ENCODE results near the gene APOH. TPM values are rescaled to one million over a fixed set of nuclear protein-coding genes. Genes with fewer than 3 reads are reported as not detected.

APOH gene
- total and polyA plus RNA-seq, 12 donors: 0.11 to 1.7 (median 1.5) TPM; not detected in 7

DNA sequence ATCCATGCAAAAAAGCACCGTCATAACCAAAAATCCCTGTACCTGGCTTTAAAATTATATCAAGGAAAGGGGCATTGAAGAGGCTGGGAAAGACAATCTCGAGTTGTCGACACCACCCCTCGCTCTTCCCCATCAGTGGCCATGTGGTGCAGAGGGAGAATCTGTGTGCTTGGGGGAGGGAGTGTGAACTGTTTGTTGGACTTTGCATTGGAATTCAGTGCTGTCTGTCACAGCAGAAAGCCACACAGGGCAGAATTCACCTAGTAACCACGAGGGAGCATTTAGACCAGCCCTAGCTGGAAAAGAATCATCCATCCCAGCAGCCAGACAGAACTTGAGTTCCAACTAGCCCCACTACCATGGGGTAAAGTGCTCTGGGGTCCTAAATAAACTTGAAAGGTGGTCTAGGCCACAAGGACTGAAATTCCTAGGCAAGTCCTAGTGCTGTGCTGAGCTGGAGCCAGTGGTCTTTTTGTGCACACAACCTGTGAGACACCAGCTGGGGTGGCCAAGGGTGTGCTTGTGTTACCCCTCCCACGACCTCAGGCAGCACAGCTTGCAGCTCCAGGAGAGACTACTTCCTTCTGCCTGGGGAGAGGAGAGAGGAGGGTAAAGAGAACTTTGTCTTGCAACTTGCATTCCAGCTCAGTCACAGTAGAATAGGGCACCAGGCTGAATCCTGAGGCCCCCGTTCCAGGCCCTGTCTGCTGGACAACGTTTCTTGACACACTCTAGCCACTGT, 25.8 kb downstream of the APOH start:
- intact Hi-C loops (cut with DNase I): loop anchor here in 1 of 2 donors (5.0 kb wide), 1 partner anchor 699 kb away; no protein-coding TSS in a partner anchor
- 80 to 89% (median 85%) methylated on average over 6 to 8 of the region's 8 CpGs for WGBS, 4 donors
- no peak overlapping the region for H3K27ac ChIP-seq

DNA sequence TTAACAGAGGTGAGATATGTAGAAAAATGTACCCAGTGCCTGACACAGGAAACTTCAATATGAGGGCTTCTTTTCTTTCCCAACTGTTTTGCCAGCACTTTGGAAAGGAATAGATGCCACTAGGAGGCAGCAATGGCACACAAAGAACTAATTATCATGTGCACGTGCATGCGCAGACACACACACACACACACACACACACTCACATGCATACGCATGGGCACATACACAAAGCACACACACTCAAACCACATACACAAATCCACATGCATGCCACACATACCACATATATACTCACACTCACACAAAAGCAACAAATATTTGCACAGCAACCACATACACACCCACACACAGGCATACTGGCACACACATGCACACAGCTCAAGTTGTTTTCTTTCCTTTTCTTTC, 28.5 kb downstream of the APOH start:
- 0 to 6% (median 4%) methylated on average over 3 of the region's 3 CpGs for WGBS, 4 donors
- Histone ChIP-seq H3K4me1 (replicated peaks in 1 of 2) (no peaks in the 10 kb centered on the region), H3K27ac (no peak overlapping the region), H3K9me3 (replicated peaks in 1 of 3) (no peaks in the 10 kb centered on the region), H3K4me3 (no peak overlapping the region), H3K36me3 (replicated peaks in 1 of 2) (no peaks in the 10 kb centered on the region), H3K27me3 (no peaks in the 10 kb centered on the region)
- intact Hi-C loops (cut with DNase I): loop anchor here in 1 of 2 donors (5.0 kb wide), 1 partner anchor 702 kb away; no protein-coding TSS in a partner anchor
- DNase-seq: peak; percentile 41 to 69 (median 55)
- TF ChIP-seq, protein P1, sequence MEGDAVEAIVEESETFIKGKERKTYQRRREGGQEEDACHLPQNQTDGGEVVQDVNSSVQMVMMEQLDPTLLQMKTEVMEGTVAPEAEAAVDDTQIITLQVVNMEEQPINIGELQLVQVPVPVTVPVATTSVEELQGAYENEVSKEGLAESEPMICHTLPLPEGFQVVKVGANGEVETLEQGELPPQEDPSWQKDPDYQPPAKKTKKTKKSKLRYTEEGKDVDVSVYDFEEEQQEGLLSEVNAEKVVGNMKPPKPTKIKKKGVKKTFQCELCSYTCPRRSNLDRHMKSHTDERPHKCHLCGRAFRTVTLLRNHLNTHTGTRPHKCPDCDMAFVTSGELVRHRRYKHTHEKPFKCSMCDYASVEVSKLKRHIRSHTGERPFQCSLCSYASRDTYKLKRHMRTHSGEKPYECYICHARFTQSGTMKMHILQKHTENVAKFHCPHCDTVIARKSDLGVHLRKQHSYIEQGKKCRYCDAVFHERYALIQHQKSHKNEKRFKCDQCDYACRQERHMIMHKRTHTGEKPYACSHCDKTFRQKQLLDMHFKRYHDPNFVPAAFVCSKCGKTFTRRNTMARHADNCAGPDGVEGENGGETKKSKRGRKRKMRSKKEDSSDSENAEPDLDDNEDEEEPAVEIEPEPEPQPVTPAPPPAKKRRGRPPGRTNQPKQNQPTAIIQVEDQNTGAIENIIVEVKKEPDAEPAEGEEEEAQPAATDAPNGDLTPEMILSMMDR (IDR thresholded peaks at IDR 0.05): peak; percentile 28 to 94 (median 67)
- no peak for TF ChIP-seq POLR2A (IDR thresholded peaks at IDR 0.05)

More for the DNA sequence above, 25.8 kb downstream of the APOH start:
- no peaks in the 10 kb centered on the region for H3K27me3 ChIP-seq
- H3K9me3 ChIP-seq (replicated peaks in 1 of 3): no peaks in the 10 kb centered on the region
- H3K36me3 ChIP-seq (replicated peaks in 1 of 2): no peaks in the 10 kb centered on the region
- no peak overlapping the region for H3K4me3 ChIP-seq
- no peak for DNase-seq
- TF ChIP-seq, protein P1 (IDR thresholded peaks at IDR 0.05): no peak
- TF ChIP-seq POLR2A (IDR thresholded peaks at IDR 0.05): no peak
- no peaks in the 10 kb centered on the region for H3K4me1 ChIP-seq (replicated peaks in 1 of 2)

- intact Hi-C loops (cut with DNase I): no loop called here
- H3K36me3 ChIP-seq (replicated peaks in 1 of 2): no peaks in the 10 kb centered on the region
- no peak overlapping the region for H3K4me3 ChIP-seq
- no peaks in the 10 kb centered on the region for H3K9me3 ChIP-seq (replicated peaks in 1 of 3)
- no peaks in the 10 kb centered on the region for H3K4me1 ChIP-seq (replicated peaks in 1 of 2)
- DNase-seq: no peak
- H3K27me3 ChIP-seq: no peaks in the 10 kb centered on the region
- WGBS, 4 donors: 83 to 94% (median 91%) methylated on average over 8 of the region's 8 CpGs
- TF ChIP-seq POLR2A (IDR thresholded peaks at IDR 0.05): no peak
- TF ChIP-seq, protein P1 (IDR thresholded peaks at IDR 0.05): no peak
- no peak overlapping the region for H3K27ac ChIP-seq
Observed at GRCh38 chr17:66198242-66198641, 31.0 kb downstream of the APOH start.

DNA sequence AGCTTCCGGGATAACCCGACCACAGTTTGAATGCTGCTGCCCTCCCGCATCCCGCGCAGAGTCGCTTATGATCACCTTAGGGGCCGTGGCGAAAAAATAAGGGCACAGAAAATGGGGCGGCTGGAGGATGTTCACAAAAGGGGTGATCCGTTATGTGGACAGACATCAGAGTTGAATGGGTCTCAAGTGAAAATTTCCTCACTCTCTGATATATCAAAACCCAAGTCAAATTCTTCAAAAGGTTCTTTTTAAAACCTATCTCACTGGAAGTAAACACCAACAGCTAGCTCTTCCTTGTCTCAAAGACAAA, 36.9 kb downstream of the APOH start:
- no peaks in the 10 kb centered on the region for H3K27me3 ChIP-seq
- H3K9me3 ChIP-seq (replicated peaks in 1 of 3): no peaks in the 10 kb centered on the region
- DNase-seq: no peak
- TF ChIP-seq, protein P1 (IDR thresholded peaks at IDR 0.05): no peak
- no peak for TF ChIP-seq POLR2A (IDR thresholded peaks at IDR 0.05)
- intact Hi-C loops (cut with DNase I): no loop called here
- H3K4me3 ChIP-seq: peak overlapping the region in 3 of 4 donors; percentile 11 to 80 (median 75)
- no peaks in the 10 kb centered on the region for H3K36me3 ChIP-seq (replicated peaks in 1 of 2)
- 2 to 5% (median 3%) methylated on average over 7 to 10 of the region's 10 CpGs for whole genome bisulfite sequencing, 4 donors
- peak overlapping the region in 2 of 5 donors; percentile 54 to 76 for H3K27ac ChIP-seq
- H3K4me1 ChIP-seq (replicated peaks in 1 of 2): peaks cover 4 to 11% of the 10 kb centered on the region in 2 donors

Data from adrenal gland (tissue), 12 donors.